Ammon's horn (tissue), 1 donor: ENCODE results near the gene ZNF236.
"Not testable (repeated sequence)": the region's sequence is repeated elsewhere in the genome, so short reads cannot be mapped to it uniquely, and the experiment has no call there.

Experiments used
- DNase-seq: peaks from one replicate; pipeline ENCODE4 v3.0.0-alpha.2; 2016; ENCODE audit warnings: low spot score

ZNF236 gene

GRCh38 chr18:77006305-77007175 lies 184.2 kb downstream of the ZNF236 start:
- peak; percentile 72 for DNase-seq

GRCh38 chr18:77007251-77007650 lies 184.9 kb downstream of the ZNF236 start:
- DNase-seq, result no peak

DNA sequence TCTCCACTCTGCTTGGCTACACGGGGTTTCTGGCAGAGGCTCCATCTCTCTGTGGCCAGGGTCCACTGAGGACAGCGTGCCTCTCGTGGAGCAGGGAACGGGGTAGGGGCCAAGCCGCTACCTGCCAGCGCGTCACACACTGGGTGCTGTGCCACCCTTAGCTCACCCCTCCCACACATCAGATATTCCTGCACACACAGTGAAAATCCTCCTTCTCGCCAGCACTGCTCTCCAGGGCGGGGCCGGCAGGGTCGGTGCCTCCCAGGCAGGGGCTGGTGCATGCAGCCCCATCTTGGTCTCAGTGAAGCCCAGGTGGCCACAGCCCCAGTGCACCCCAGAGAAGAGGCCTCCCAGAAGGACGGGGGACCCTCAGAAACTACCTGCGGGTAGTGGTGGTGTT lies 185.6 kb downstream of the ZNF236 start:
- DNase-seq, result no peak

DNA sequence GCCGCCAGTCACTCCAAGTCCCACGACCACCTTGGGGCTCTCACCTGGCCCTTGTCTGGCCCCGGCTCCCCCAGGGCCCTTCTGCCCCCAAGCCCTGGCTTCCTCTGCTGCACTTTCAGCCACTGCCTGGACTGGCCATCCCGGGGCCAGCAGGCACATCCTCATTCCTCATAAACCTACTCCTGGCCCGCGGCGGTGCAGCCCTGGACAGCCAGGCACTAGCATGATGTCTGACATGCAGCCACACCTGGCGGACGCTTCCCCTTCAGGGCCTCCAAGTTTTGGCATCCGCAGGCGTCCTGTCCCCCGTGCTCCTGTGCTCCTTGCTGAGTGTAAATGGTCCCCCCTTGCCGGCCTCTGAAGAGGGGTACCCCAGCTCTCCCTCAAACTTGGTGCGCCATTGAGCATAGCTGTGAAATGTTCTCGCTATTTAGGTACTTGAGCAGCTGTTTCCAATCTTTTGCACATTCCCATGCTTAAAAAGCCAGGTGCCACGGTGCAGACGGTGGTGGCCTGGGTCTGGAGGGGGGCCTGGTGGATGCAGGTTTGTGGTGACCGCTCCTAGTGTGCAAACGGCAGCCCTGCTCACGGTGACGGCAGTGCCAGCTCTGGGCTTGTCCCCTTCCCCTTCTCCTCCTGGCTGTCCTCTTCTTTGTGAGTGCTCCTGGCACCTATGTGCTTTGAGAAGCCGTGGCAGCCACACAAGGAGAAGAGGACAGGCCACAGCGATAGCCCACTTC lies 186.4 kb downstream of the ZNF236 start:
- no peak for DNase-seq

DNA sequence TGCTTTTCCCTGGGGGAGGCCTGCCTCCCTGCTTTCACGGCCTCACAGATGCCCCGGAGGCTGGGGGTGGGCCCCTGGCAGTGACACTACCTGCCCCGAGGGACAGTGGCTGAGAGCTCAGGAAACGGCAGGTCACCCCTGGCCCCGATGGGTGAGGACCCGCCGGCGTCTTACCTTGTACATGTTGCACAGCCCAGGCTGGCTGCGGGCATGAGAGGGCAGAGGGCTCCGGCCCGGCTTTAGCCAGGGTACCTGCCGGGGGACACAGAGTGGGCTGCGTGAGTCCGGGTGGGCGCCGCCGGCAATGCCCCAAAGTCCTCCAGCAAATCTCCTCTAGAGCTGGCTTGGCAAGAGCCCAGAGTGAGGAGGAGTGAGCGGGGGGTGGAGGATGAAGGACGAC lies 187.3 kb downstream of the ZNF236 start:
- DNase-seq, result no peak

- DNase-seq, result no peak
Measured at GRCh38 chr18:77012120-77012519, 189.8 kb downstream of the ZNF236 start.

DNA sequence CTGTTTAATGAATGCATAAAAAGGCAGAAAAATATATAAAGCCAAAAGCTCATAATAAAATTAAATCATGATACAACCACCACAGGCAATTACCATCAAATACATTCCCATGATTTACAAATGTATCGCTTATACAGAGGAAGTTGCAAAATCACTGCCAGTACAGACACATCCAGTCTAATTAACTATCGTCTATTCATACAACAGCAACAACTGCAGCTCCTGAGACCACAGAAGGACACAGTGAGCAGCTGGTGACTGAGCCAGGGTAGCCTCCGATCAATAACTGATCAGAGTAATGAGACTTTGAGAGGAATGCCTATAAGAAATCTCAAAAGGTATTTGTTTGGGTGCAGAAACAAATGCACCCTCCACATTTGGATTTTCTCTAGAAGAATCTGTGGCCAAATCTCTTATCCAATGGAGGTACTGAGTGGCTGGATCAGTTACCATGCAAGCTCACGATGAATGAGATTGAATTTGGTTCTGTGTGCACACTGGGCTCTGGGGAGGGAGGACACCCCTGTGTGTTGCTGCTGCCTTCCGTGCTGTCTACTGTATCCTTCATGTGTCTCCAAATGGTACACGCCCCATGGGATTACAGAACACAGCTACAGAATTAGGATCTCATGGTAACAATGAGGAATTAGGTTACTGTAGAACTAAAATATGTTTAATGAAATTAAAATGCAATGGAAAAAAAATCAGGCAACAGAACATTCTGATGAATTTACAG lies 190.6 kb downstream of the ZNF236 start:
- DNase-seq, result no peak

DNA sequence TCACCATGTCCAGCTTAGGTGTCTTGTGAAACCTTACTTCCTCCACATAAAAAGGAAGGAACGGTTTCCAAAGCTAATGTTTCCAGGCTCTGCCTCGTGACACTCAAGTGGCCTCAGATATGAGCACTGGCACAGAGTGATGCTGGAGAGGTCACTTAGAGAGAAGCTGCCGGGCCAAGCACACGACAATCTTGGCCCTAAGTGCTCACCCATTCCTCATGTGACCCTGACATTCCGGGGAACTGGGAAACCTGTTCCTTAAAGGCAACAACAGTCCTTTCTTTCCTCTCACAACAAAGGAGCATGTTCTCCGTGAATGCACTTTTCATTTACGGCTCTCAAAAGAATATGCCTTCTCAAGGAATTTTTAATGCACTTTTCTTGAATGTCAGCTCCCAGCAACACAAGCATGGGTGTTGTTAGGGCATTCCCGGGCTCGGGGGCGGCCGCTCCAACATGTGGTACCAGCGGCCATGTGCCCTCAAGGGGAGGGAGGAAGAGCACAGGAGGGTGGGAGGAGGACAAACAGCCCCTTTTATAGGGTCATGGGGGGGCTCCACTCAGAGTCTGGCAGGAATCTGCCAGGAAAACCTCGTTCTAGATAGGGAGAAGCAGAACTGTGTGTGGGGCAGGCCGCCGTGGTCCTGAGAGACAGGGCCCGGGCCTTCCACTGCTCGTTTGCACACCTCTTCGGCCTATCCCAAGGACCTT lies 191.6 kb downstream of the ZNF236 start:
- peak; percentile 83 for DNase-seq

DNA sequence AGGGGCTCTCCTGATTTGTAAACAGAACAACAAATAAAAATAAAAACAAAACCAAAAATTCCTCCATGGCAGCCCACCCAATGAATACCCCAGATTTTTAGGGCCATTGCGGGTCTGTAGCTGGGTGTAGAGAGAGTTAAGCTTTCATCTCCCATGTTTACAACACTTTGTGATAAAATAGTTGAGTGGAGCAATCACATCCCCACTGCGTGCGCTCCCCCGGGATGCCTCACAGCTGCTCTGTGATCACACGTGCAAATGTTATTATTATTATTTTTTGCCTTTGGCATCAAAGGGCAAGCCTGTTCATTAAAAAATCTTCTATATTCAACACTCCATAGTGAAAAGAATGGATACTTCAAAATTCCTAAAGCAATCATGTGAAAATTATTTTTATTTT lies 192.2 kb downstream of the ZNF236 start:
- no peak for DNase-seq

- no peak for DNase-seq
Measured at GRCh38 chr18:77015169-77015568, 192.8 kb downstream of the ZNF236 start.

DNA sequence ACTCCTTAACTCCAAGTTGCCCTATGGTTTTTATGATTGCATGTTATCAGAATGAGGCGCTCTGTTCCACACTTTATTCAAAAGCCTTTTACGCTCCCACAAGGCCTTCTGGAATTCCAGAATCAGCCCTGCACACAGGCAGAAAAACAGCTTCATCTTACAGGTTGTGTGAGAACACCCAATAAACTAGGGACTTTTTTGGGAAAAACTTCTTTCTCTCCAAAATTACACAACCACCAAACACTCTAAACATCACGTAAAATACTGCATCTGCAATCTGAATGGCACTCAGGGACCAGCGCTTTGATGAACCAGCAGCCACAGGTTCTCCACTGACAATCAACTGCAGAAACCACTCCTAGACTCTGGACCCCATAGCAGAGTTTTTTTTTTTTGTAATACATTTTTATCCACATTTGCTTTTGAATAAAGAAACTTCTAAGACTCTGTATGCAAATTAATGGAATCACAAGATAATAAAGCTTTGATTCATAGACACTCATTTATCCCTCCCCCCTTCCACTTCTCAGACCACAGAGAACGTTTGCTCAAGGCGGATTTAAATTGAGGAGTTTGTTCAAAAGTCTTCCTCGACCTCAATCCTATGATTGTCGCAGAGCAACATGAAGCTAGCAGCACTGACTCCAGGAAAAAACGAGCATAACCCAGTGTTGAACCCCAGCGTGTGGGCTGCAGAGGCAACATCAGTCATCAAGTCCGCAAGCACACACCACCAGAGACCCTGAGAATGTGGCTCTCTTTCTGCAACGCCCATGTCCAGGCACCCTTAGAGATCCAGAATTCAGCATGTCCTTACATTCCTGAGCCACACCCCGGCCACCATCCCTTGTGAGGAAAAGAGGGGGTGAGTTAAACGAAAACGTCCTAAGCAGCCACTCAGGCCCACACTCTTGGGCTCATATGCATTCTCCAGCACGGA lies 193.7 kb downstream of the ZNF236 start:
- DNase-seq, result no peak

- DNase-seq, result peak; percentile 97
Measured at GRCh38 chr18:77016936-77017335, 194.6 kb downstream of the ZNF236 start.

DNA sequence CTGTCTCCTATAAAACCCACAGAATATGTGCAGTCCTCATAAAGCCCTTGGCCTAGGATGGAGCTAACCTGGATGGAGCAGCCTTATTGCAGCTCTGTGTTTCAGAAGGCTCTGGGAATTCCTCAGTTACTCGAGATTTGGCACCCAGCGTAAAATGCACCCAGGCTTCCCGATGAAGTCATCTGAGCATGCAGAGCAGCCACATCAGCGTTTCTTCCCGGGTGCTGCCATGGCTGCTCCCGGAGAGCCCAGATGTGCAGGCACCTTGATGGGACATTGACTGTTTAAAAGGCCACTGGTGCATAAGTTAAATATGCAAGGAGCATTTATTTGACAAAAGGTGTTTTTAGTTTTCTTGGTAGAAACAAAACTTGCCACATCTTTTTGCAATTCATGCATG lies 195.0 kb downstream of the ZNF236 start:
- no peak for DNase-seq

GRCh38 chr18:77018650-77019049 lies 196.3 kb downstream of the ZNF236 start:
- not testable (repeated sequence) for DNase-seq

DNA sequence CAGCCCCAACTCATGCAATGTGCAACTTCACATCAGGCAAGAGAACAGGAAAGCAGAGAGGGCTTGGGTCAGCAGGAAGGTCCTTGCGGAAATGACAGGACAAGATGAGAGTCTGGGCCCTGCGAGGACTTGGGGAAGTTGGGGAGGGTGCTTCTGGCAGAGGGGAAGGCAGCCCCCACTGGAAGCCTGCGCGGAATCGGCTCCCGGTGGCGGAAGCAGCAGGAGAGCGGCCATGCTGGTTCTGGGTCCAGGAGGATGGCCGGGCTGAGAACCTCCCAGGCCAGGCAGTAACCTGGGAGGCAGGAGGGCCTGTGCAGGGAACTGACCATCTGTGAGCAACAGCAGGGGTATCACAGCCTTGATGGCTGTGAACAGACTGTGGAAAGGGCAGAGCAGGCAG lies 197.3 kb downstream of the ZNF236 start:
- DNase-seq, result no peak
